Measurements from ENCODE around the gene CLEC1B.
"Not testable (repeated sequence)": the region's sequence is repeated elsewhere in the genome, so short reads cannot be mapped to it uniquely, and the experiment has no call there.

The CLEC1B gene

DNA sequence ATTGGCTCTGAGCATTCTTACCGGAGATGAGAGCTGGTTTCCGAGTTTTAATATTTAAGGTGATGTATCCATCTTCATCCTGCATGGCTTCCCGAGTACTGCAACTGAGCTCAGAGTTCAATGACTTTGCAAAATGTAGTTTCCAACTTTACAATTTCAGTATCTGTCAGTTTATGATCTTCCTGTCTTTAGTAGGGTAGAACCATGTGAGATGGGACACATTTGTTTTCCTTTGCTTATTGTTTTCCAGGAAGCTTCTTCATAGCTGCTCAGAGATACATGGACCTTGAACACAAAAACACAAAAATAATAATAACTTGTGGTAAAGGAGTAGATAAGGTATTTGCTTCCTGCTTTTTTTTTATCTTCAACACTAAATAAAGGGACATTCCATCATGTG lies at the start of gene CLEC1B:
Gene CLEC1B (minus strand): TSS at position 106 of the 400 bp plus-strand sequence. CDS start 21 bp downstream, at position 85.
- DNase-seq (ENCODE audit: low read depth), result no peak

DNA sequence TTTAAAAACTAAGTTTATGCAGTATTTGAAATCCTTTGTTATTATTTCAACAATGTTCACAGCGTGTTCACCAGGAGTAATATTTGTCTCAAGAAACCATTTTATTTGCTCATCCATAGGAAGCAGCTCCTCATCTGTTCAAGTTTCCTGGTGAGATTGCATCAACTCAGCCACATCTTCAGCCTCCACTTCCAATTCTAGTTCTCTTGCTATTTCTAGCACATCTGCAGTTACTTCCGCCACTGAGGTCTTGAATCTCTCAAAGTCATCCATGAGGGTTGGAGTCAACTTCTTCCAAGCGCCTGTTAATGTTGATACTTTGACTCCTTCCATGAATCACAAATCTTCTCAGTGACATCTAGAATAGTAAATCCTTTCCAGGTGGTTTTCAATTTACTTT lies 49.6 kb upstream of the CLEC1B start:
- DNase-seq (ENCODE audit: low read depth), result no peak

DNA sequence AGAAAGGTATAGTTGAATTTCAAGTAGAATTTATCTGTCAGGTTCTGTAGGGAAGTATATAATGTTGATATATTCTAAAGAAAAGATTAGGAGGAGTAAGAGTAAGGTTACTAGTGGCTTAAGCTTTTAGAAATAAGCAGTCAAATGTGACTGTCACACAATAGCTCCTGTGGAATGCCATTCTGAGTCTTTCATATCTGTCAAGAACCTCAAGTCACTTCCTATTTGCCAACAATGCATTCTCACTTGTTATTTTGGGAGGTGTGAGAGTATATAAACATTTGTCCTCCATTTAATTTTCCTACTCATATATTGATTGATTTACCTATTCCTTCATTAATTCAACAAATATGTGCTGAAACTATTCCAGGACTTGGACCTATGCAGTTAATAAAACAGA lies 43.2 kb upstream of the CLEC1B start:
- no peak for DNase-seq (ENCODE audit: low read depth)

DNA sequence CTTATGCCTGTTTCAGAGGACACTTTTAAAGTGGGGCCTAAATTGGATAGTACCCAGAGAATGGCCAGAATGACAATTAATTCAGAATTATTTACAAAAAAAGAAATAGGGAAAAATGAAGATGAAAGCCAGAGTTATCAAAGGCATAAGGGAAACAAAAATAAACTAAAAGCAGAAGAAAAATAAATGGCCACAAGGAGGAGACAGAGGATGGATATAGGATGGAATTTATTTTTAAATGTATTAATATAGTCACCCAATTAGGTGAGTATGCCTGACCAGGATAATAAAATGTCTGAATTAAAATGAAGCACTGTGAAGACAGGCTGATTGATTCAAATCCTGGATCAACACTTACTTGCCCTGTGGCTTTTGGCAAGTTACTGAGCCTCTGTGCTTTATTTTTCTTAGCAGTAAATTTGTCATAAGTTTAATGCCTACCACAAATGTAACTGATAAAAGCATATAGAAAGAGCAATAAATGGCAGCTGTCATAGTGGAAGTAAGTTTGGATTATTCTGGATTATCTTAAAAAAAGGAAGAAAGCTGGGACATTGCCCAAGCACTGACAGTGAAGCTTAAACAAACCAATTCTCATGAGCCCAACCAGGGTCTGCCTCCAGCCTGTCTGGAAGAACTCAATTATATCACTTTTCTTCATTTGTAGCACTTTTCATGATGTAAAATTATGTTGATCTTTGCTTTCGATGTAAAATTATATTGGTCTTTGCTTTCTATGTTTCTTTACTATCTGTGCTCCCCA lies 35.0 kb upstream of the CLEC1B start:
- no peak for DNase-seq (ENCODE audit: low read depth)

DNA sequence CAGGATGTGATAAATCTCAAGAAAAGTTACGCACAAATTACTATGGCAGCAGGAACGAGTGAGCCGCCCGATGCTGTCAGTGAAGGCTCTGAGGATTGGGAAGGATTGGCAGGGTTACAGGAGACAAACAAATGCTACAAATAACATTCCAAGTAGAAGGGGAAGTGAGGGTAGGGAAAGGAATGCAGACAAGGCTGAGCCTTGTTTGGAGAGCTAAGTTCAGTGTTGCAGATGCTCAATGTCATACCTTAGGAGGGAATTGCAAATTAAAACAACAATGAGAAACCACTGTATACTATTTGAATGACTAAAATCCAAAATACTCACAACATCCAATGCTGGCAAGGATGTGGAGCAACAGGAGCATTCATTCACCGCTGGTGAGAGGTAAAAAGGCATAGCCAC lies 32.9 kb upstream of the CLEC1B start:
- DNase-seq (ENCODE audit: low read depth), result peak; percentile 58

DNA sequence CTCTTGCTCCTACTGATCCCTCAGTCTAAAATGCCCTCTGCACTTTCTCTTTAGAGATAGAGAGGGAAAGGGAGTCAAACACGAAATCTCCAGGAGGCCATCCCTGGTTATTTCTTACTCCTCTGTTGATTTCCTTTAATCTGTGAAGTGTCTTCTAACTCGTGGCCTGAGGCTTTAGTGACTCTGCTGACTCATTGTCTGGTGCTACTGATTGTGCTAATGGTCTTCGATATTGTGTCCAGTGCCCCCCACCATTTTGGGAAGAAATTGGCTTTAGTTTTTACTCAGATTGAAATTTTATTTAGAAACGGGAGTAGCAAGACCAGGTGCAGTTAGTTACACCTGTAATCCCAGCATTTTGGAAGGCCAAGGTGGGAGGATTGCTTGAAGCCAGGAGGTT lies 32.4 kb upstream of the CLEC1B start:
- no peak for DNase-seq (ENCODE audit: low read depth)

DNA sequence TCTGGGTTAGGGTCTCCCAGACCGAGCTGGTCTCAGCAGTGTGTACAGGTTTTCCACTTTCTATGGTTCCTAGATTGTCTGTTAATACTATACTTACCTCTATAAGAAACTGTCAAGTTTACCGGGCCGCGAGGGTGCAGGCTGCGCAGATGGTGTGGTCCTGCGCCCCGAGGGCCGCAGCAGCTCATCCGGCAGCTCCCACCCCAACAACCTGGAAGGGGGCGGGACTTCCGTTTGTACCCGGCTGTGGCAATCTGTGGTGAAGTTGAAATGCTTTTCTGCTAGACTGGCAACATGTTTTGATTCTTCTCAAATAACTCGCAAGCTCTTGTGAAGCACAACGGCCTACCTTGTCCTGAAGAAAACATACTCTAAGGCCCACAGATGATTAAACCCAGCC lies 31.5 kb upstream of the CLEC1B start, which contains the start of gene CLEC9A:
Gene CLEC9A (plus strand): TSS at position 237 of the 400 bp plus-strand sequence. CDS start 22,006 bp downstream, outside the sequence.
- no peak for DNase-seq (ENCODE audit: low read depth)

DNA sequence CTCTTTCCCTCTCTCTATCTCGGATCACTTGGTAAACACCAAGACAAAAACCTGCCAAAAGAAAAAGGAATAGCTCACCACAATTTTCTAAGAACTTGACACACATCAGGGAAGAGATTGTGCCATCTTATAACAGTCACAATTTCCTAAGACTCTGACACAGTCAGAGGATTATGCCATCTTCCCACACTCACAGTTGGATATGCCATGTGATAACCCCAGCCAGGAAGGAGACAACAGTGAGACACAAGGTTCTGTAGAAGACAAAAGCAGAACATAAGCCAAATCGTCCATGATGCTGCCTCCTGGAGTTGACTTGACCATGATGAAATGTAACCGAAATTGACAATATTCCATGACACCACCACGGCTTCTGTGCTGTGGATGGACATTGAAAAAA lies 28.8 kb upstream of the CLEC1B start:
- DNase-seq (ENCODE audit: low read depth), result no peak

DNA sequence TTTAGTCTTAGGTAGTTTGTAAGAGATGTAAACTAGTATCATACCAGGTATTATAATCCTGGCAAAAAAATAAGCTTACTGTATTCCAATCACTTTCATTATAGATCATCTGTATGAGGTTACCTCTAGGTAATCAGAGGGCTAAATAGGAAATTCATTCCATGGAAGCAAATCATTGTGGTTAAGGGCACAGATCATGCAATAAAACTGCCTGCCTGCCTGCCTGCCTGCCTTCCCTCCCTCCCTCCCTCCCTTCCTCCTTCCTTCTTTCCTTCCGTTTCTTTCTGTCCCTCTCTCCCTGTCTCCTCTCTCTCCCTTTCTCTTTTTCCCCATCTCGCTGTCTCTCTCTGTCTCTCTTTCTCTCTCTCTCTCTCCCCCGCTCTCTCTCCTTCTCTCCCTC lies 28.4 kb upstream of the CLEC1B start:
- no peak for DNase-seq (ENCODE audit: low read depth)

DNA sequence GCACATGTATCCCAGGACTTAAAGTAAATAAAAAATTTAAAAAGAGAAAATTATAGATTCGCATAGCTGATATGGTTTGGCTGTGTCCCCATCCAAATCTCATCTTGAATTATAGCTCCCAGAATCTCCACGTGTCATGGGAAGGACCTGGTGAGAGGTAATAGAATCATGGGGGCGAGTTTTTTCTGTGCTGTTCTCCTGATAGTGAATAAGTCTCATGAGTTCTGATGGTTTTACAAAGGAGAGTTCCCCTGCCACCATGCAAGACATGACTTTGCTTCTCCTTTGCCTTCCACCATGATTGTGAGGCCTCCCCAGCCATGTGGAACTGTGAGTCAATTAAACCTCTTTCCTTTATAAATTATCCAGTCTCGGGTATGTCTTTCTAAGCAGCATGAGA lies 27.7 kb upstream of the CLEC1B start:
- not testable (repeated sequence) for DNase-seq (ENCODE audit: low read depth)

DNA sequence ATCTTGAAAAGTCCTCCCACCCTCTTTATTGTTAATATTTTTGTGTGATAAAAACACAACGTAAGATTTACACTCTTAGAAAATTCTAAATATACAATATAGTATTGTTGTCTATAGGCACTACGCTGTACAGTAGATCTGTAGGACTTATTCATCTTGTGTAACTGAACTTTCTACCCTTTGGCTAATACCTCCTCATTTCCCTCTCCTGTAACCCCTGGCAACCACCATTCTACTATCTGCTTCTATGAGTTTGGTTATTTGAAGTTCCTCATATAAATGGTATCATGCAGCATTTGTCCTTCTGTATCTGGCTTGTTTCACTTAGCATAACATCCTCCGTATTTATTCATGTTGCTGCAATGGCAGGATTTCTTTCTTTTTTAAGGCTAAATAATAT lies 26.3 kb upstream of the CLEC1B start:
- DNase-seq (ENCODE audit: low read depth), result no peak

DNA sequence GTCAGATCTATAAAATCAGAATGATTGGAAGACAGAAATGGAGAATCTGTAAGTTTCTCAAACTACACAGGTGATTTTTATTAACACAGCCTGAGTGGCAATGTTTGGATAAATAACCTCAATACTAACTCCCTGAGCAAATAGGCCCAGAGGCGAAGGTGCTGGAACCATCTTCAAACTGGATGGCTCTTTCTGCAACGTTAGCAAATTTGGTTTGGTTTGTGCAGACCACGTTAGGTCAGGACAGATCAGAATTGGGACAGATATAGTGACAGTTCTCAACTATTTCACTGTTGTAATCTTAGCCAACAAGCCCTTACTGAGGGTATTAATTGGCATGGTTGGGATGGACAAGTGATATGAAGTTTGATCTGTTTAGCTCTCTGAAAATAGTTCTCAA lies 22.4 kb upstream of the CLEC1B start:
- DNase-seq (ENCODE audit: low read depth), result no peak

DNA sequence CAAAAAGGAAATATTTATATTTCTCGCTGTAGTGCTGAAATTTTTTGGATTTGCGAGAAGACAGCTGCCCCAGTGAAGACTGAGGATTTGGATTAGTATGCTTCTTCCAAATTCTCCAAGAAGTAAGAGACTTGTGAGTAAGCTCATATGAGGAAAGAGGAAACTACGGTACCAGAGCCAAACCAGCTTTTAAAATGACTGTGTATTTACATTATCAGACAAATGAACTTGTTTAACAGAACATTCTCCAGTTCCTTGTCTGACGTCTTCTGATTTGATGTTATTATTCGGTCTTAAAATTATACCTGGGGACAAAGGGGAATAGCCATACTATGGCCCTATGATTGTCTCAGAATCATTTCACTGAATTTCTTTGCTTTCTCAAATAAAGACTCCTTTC lies 19.5 kb upstream of the CLEC1B start:
- DNase-seq (ENCODE audit: low read depth), result no peak

DNA sequence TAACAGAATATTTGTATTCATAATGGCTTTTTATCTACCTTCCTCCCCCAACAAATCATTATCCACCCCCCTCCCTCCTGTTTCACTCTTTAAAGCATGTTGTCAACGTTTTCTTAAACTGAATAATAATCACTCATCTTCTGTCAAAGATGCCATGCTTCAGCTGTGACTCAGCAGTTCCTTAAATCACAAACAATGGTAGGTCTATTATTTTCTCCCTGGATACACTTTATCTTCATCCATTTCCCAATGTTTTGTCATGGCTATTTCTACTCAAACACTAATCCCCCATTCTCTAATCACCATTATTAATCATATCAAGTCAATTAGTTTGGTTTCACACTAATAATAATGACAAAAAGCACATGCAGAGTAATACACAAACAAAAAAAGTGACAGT lies 18.0 kb upstream of the CLEC1B start:
- no peak for DNase-seq (ENCODE audit: low read depth)

DNA sequence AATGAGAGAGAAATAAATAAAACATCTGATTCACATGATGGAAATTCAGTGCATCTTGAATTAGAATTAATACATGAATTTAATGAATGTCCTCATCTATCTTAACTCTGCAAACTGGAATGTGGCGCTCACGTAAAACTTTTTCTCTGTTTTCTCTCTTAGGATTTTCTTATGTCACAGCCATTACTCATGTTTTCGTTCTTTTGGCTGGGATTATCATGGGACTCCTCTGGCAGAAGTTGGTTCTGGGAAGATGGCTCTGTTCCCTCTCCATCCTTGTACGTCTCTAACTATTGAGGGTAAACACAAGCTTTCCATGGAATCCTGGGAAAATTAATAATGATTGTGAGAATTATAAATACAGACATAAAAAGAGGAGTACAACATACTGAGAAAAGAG lies 16.5 kb upstream of the CLEC1B start:
- DNase-seq (ENCODE audit: low read depth), result no peak

DNA sequence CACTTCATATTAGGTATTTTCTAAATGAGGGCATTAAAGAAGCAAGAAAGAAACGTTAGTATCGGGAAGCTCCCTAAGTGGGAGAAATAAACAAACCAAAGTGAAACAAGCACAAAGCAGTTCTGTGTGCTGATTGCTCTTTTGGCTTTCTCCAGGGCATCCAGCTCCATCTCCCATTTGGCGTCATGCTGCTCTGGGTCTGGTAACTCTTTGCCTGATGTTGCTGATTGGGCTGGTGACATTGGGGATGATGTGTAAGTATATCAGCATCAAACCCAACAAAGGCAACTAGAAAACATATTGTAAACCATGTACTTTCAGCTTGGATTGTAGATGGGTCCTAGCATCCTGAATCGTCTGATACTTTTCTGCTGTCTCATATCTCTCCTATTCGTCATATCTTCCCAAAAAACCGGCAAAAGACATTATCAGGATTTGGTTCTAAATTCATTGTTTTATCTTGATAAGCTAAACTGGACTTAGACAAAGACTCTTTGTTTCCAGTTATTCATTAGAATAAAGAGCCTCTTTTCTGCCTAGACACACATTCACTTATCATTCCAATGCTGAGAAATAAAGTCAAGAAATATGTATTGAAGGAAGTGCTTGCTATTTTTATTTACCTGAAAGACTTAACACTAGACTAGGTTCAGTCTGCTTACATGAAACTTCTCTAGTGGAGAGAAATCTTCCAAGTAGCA lies 13.9 kb upstream of the CLEC1B start:
- no peak for DNase-seq (ENCODE audit: low read depth)

DNA sequence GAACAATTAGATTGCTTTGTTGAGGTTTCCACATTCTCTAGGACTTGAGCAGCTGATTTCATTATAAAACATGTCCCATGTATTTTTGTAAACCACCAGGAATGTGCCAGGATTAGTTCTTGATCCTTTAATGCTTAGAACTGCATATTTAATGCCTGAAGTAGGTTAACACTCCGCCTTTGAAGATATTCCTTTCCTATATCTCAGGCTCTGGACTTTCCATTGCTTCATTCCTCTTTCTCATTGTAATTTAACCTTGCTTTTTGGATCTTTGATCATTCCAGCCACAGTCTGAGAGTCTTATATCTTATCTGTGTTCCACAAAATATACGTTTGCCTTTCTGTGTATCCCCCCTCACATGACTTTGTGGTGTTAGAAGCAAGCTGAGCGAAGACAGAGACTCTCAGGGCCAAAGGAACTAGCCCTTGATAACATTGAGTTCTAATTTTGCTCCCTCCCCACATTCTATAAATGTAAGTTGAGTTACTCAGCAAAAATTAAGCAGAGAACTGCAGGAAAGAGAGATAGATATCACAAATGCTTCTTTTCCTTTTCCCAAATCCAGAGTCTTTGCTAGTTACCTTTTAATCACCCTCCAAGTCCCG lies 2.4 kb upstream of the CLEC1B start:
- DNase-seq (ENCODE audit: low read depth), result no peak

DNA sequence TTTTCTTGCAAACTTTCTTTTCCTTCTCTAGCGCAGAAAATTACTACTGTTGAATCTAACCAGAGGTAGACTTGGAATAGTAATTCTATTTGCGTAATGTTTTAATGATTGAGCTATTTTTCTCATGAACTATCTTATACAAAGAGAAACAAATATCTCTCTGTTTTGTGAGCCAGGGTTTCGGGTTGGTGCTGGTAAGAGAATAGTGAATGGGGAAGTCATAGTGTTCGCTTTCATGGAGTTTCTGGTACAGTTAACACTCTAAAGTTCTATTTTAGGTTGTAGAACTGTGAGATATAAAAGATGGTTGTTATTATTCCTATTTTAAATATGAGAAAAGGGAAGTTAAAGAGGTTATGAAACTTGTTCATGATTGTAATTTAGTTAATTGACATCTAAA lies 6.6 kb downstream of the CLEC1B start:
- DNase-seq (ENCODE audit: low read depth), result no peak

DNA sequence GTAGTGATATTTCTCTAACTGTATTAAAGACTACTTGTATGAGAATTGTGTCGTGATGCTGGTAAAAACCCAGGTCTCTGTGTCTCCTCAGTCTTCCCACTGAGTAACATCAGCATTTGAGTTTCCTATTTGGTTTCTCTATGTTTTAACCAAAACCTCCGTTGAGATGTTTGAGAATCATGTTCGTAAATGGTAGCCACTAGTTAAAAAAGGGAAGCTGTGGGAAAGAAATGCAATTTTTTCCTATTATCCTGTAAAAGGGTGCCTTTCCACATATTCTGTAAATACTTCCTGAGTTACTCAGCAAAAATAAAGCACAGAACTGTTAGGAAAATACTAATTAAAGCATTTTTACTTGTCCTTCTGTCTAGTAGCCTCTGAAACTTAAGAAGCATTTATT lies 7.0 kb downstream of the CLEC1B start:
- DNase-seq (ENCODE audit: low read depth), result no peak

DNA sequence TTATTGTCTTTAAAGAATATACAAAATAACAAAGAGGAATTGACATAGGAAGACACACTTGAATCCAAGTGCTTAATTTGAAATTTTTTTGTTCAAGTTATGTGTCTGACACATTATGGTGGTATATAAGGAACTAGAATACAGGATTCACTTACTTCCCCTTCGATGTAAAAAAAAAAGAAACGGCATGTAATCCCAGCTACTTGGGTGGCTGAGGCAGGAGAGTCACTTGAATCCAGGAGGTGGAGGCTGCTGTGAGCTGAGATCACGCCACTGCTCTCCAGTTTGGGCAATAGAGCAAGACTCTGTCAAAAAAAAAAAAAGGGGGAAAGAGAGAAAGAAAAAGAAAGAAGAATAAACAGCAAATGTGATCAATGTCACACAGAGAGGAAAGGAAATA lies 18.8 kb downstream of the CLEC1B start:
- DNase-seq (ENCODE audit: low read depth), result no peak

DNA sequence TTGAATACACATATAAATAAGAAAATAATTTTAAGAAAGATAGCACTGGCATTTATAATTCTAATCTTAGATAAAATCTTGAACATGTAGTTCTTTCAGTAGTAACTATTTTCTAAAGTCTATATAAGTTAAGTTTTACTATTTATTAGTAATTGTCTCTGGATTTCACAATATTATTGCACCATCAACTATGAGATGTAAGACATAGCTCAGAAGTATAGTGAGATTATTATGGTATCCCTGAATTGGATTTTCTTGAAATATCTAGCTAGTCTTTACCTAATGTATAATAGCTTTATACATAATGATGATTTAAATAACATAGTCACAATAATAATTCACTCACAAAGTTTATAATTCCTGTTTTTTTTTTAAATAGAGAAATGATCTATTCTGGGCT lies 21.0 kb downstream of the CLEC1B start:
- DNase-seq (ENCODE audit: low read depth), result no peak

DNA sequence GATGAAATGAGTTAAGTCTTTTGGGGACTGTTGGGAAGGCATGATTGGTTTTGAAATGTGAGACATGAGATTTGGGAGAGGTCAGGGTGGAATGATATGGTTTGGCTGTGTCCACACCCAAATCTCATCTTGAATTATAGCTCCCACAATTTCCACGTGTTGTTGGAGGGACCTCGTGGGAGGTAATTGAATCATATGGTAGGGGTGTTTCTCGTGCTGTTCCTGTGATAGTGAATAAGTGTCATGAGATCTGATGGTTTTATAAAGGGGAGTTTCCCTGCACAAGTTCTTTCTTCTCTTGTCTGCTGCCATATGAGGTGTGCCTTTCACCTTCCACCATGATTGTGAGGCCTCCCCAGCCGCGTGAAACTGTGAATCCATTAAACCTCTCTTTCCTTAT lies 22.3 kb downstream of the CLEC1B start:
- not testable (repeated sequence) for DNase-seq (ENCODE audit: low read depth)

DNA sequence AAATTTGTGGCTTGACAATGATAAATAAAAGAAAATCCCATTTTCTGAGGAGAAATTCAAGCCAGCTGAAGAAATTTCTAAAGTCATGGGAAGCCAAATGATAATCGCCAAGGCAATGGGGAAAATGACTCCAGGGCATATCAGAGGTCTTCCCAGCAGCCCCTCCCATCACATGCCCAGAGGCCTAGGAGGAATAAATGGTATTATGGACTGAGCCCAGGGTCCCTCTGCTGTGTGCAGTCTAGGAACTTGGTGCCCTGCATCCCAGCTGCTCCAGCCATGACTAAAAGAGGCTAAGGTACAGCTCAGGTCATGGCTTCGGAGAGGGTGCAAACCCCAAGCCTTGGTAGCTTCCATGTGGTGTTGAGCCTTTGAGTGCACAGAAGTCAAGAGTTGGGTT lies 23.3 kb downstream of the CLEC1B start:
- DNase-seq (ENCODE audit: low read depth), result no peak
